Thymus (tissue), 11 donors: ENCODE measurements around the gene SEC14L3. TPM values are rescaled to one million over a fixed set of nuclear protein-coding genes. Genes with fewer than 3 reads are reported as not detected.
A peak's percentile ranks its signal among the peaks of the same experiment; 100 is the strongest.
"Not testable (repeated sequence)": the region's sequence is repeated elsewhere in the genome, so short reads cannot be mapped to it uniquely, and the experiment has no call there.

Source experiments
- DNase-seq, 9 donors: peaks; one replicate each; pipeline ENCODE4 v3.0.0-alpha.2; 2013; ENCODE audit warnings: low spot score in 9 of 9, low read depth in 6 of 9, missing footprints in 1 of 9
- H3K27ac ChIP-seq, 2 donors: one replicate each; pipeline ENCODE4 v1.5.1; 2013; ENCODE audit warnings: control low read depth in 1 of 2, low read depth in 1 of 2, low read length in 1 of 2, mild to moderate bottlenecking in 1 of 2, moderate library complexity in 1 of 2
- H3K27me3 ChIP-seq, 2 donors: one replicate each; pipeline ENCODE4 v1.5.1; 2013; ENCODE audit warnings: low read length in 1 of 2; ENCODE audit not compliant: control insufficient read depth in 2 of 2, insufficient read depth in 1 of 2
- H3K36me3 ChIP-seq, 2 donors: one replicate each; pipeline ENCODE4 v1.5.1; 2013; ENCODE audit warnings: low read length in 1 of 2, mild to moderate bottlenecking in 1 of 2, moderate library complexity in 1 of 2; ENCODE audit not compliant: control insufficient read depth in 2 of 2, insufficient read depth in 2 of 2
- H3K4me1 ChIP-seq, 2 donors: one replicate each; pipeline ENCODE4 v1.5.1; 2013; ENCODE audit warnings: low read length in 2 of 2; ENCODE audit not compliant: control insufficient read depth in 2 of 2, insufficient read depth in 2 of 2
- H3K4me3 ChIP-seq, 2 donors: one replicate each; pipeline ENCODE4 v1.5.1; 2013; ENCODE audit warnings: low read length in 2 of 2, control low read depth in 1 of 2, mild to moderate bottlenecking in 1 of 2
- H3K9me3 ChIP-seq, 2 donors: one replicate each; pipeline ENCODE4 v1.5.1; 2013; ENCODE audit warnings: low read length in 1 of 2, mild to moderate bottlenecking in 1 of 2; ENCODE audit not compliant: control insufficient read depth in 2 of 2, insufficient read depth in 1 of 2
- WGBS: extraction: QIAGEN DNeasy Blood & Tissue Kit; methylation state at CpG from one replicate; pipeline ENCODE4 v1.1.7; 2013; 5-methylcytosine and 5-hydroxymethylcytosine counted together
- polyA plus RNA-seq: library from polyadenylated mRNA; stranded (reverse); fragments of 200-250 nt; gene quantifications from one replicate; pipeline ENCODE4 v1.2.3, GENCODE V29; 2013
- total RNA-seq: library from RNA; stranded (reverse); fragments of 120-200 nt; gene quantifications from one replicate; pipeline ENCODE4 v1.2.4, GENCODE V29; 2013
- donor health status: healthy.

SEC14L3 gene
- total and polyA plus RNA-seq, 2 donors: 0.05 to 0.07 TPM

DNA sequence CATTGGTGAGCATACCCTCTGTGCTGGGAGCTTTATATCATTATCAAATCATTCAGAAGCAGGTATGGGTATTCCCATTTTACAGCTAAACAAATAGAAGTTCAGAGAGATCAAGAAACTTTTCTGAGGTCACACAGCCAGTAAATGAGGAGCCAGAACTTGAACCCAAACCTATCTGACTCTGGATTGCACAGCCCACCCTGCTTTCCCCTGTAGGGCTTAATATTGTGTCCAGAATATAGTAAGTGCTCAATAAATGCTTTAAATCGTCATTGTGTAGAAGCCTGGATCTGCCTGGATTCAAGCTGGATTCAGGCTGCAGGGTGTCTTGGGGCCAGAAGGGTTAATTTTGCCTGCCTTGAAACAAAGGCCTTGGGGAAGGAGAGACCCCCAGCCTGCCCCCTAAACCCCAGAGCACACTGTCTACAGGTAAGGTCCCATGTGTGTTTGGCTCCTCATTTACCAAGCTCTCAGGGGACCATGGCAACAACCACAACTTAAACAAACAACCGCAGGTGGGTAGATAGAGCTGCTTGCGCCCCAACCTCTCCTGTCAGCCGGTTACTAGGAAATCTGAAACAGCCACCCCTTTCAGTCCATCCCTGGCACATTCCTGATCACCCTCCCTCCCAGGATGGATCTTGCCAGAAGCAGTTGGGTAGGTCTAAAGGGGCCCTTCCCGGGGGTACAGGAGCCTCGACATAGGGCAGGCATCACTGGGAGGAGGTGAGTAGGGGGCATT, 3.0 kb upstream of the SEC14L3 start:
- H3K27me3 ChIP-seq: peaks cover 0 to 26% of the 10 kb centered on the region in 2 donors
- DNase-seq: peak in 2 of 9 donors; percentile 21 to 52
- no peaks in the 10 kb centered on the region for H3K9me3 ChIP-seq
- 60% methylated on average over 6 of the region's 6 CpGs for WGBS
- H3K4me1 ChIP-seq: peaks cover 0 to 5% of the 10 kb centered on the region in 2 donors
- no peaks in the 10 kb centered on the region for H3K36me3 ChIP-seq
- H3K4me3 ChIP-seq: no peak overlapping the region
- H3K27ac ChIP-seq: no peak overlapping the region

DNA sequence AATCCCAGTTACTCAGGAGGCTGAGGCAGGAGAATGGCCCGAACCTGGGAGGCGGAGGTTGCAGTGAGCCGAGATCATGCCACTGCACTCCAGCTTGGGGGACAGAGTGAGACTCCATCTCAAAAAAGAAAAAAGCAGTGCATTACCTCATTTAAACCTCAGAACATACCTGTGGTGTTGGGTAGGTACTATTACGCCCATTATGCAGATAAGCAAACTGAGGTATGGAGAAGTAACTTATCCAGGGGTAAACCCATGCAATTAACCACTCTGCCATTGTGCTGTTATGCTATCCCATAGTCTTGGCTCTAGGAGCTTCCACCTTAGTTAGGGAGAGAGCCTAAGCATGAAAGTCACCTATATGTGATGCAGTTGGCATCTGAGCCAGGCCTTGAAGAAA, 2.3 kb upstream of the SEC14L3 start:
- DNase-seq: no peak
- H3K27me3 ChIP-seq: peaks cover 0 to 27% of the 10 kb centered on the region in 2 donors
- WGBS: 98% methylated on average over 4 of the region's 4 CpGs

DNA sequence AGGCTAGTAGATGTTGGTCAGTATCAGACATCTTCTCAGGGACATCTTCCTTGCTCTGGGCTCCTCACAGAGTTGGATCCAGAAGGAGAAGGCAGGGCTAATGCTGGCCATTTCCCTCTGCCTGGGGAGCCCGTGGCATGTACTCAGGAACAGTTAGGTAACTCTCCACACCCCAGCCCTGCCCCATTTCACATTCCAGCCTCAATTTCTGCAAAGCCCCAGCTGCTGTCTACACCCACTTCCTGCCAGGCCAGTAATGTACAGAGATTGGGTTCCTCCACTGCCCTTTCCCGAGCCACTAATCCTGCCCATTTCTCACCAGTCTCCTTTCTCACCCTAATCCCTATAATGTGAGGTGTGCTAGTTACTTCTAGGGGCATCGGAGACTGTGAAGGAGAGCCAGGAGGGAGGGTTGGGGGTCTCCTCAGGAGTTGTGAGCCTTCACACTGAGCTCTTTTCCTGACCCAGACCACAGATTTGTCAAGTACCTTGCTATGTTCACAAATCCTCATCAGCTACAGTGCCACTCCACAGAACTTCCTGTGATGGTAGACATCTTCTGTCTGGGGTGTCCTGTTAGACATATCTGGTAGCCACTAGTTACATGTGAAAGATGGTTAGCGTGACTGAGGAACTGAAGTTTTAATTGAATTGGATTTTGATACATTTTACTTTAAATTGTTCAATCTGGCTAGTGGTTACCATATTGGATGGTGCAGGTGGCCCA, 1.3 kb upstream of the SEC14L3 start:
- no peaks in the 10 kb centered on the region for H3K36me3 ChIP-seq
- no peaks in the 10 kb centered on the region for H3K9me3 ChIP-seq
- no peak overlapping the region for H3K27ac ChIP-seq
- no peak for DNase-seq
- WGBS: 77% methylated on average over 4 of the region's 4 CpGs
- peaks cover 0 to 5% of the 10 kb centered on the region in 2 donors for H3K4me1 ChIP-seq
- H3K27me3 ChIP-seq: peaks cover 0 to 29% of the 10 kb centered on the region in 2 donors
- no peak overlapping the region for H3K4me3 ChIP-seq

More for the DNA sequence above, 2.3 kb upstream of the SEC14L3 start:
- Histone ChIP-seq H3K36me3 (no peaks in the 10 kb centered on the region), H3K27ac (no peak overlapping the region), H3K9me3 (no peaks in the 10 kb centered on the region), H3K4me1 (peaks cover 0 to 5% of the 10 kb centered on the region in 2 donors), H3K4me3 (no peak overlapping the region)

DNA sequence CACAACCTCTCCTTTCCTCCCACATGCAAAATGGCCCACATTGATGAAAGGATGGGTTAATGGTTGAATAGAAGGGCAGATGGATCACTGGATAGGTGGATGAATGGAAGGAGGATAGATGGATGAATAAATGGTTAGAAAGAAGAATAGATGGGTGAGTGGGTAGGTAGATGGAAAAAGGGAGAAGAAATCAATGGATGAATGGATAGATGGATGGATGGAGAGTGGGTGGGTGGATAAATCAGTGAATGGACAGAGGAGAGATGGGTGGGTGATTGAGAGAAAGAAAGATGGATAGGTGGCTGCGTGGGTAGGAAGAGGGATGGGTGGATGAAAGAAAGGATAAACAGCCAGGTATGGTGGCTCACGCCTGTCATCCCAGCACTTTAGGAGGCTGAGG, 1.2 kb downstream of the SEC14L3 start:
- H3K27me3 ChIP-seq: peaks cover 0 to 28% of the 10 kb centered on the region in 2 donors
- no peak for DNase-seq
- H3K27ac ChIP-seq: no peak overlapping the region
- 94% methylated on average over 2 of the region's 2 CpGs for WGBS
- H3K36me3 ChIP-seq: no peaks in the 10 kb centered on the region
- no peaks in the 10 kb centered on the region for H3K9me3 ChIP-seq
- no peak overlapping the region for H3K4me3 ChIP-seq
- H3K4me1 ChIP-seq: peaks cover 0 to 5% of the 10 kb centered on the region in 2 donors

DNA sequence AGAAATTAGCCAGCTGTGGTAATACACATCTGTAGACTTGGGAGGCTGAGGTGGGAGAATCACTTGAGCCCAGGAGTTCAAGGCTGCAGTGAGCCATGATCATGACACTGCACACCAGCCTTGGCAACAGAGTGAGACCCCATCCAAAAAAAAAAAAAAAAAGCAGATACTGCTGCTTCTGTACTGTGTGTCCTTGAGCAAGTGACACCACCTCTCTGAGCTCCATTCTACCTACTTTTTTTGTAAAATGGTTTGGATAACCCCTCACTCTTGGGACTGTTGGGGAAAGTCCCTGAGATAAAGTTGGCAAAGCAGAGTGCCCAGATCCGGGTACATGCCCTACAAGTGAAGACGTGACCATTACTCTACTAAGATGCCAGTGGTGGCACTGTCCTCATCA, 2.7 kb downstream of the SEC14L3 start:
- WGBS: 47% methylated on average over 2 of the region's 2 CpGs

DNA sequence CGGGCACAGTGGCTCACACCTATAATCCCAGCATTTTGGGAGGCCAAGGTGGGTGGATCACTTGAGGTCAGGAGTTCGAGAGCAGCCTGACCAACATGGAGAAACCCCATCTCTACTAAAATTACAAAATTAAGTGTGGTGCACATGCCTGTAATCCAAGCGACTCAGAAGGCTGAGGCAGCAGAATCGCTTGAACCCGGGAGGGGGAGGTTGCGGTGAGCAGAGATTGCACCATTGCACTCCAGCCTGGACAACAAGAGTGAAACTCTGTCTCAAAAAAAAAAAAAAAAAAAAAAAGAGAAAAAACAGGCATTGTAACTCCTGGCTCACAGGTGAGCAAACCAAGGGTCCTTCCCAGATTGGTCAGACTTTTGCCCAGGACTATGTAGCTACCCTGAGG, 11.3 kb downstream of the SEC14L3 start:
- 95% methylated on average over 6 of the region's 6 CpGs for WGBS

More for the DNA sequence above, 2.7 kb downstream of the SEC14L3 start:
- no peak overlapping the region for H3K27ac ChIP-seq
- no peaks in the 10 kb centered on the region for H3K9me3 ChIP-seq
- no peaks in the 10 kb centered on the region for H3K36me3 ChIP-seq
- no peak for DNase-seq
- H3K27me3 ChIP-seq: peaks cover 0 to 23% of the 10 kb centered on the region in 2 donors
- no peak overlapping the region for H3K4me3 ChIP-seq
- no peaks in the 10 kb centered on the region for H3K4me1 ChIP-seq

DNA sequence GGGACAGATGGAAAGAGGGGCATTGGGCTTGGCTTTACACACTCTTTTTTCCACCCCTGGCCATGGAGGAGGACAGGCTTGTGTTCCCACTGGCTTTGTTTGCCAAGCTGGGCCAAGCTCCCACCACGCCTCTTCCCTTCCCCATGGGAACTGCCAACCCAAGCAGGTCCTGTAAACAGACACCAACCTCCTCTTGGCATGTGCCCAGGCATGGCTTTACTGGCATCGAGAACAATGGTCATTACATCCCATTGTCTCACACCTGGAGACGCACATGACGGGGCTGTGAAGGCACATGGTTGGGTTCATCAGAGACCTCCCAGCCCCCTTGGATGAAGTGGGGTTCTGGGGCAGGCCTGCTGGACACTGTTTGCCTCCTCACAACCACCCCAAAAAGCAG, 11.7 kb downstream of the SEC14L3 start:
- 71% methylated on average over 4 of the region's 4 CpGs for WGBS
- H3K9me3 ChIP-seq: peaks cover 0 to 4% of the 10 kb centered on the region in 2 donors
- H3K27ac ChIP-seq: no peak overlapping the region
- no peak for DNase-seq
- no peaks in the 10 kb centered on the region for H3K4me1 ChIP-seq
- H3K36me3 ChIP-seq: no peaks in the 10 kb centered on the region
- no peak overlapping the region for H3K4me3 ChIP-seq
- H3K27me3 ChIP-seq: peaks cover 0 to 2% of the 10 kb centered on the region in 2 donors

More for the DNA sequence above, 11.3 kb downstream of the SEC14L3 start:
- not testable (repeated sequence) for H3K27ac ChIP-seq, H3K36me3 ChIP-seq, DNase-seq, H3K27me3 ChIP-seq, H3K9me3 ChIP-seq, H3K4me3 ChIP-seq, H3K4me1 ChIP-seq

DNA sequence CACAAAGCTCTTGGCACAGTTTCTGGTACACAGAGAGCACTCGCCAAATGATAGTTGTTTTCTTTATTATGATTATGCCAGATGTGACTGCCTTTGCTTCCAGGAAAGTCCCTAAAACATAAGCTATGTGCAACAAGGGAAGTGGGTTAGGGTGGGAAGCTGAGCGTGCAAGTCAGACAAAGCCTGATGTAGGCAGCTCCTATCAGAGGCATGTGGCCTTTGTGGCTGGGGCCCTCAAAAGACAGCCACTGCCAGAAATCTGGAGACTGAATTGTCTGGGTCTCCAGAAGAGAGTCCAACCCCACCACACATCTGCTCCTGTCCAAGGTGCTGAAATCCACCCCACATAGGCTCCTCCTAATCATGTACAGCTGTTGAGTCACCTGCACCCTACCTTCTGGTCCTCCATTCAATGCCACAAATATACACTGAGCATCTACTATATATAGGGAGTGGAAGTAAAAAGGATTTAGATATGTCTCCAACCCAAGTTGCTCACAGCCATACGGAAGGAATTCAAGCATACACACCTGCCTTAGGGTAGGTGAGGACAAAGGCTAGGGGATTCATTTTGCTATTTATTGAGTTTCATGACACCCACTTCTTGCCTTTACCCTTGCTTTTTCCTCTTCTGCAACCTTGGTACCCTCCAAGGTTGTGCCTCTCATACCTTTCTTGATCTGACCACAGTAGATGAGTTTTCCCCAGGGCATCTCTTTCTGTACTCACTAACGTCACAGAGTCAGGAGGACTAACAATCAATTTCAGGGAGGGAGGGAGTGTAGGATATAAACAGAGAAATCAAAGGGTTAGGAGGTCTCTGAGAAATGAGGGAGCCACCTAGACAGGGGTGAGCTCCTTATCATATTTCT, 12.4 kb downstream of the SEC14L3 start:
- WGBS: 80% methylated on average over 4 of the region's 4 CpGs
- H3K9me3 ChIP-seq: peaks cover 0 to 4% of the 10 kb centered on the region in 2 donors
- H3K27me3 ChIP-seq: no peaks in the 10 kb centered on the region
- H3K4me1 ChIP-seq: no peaks in the 10 kb centered on the region
- DNase-seq: peak in 4 of 9 donors; percentile 26 to 59 (median 42)
- no peak overlapping the region for H3K4me3 ChIP-seq
- no peak overlapping the region for H3K27ac ChIP-seq
- no peaks in the 10 kb centered on the region for H3K36me3 ChIP-seq
